Activated CD8-positive, alpha-beta memory T cell treated with anti-CD3 and anti-CD28 coated beads, Interleukin-2, amount 50 U/mL, for 24 hours (primary cell): ENCODE measurements around the gene GALNT17.

Experiments used
- DNase-seq: peaks from one replicate; pipeline ENCODE4 v3.0.0-alpha.2; 2020; ENCODE audit errors: extremely low read depth

The GALNT17 gene

GRCh38 chr7:71283802-71284201 lies 151.9 kb downstream of the GALNT17 start:
- no peak for DNase-seq

- no peak for DNase-seq
Measured at GRCh38 chr7:71285571-71286145, 153.7 kb downstream of the GALNT17 start.

GRCh38 chr7:71286336-71286735 lies 154.4 kb downstream of the GALNT17 start:
- DNase-seq, result no peak

GRCh38 chr7:71286924-71287323 lies 155.0 kb downstream of the GALNT17 start:
- no peak for DNase-seq

- DNase-seq, result no peak
Measured at GRCh38 chr7:71290452-71290851, 158.5 kb downstream of the GALNT17 start.

GRCh38 chr7:71298378-71298777 lies 166.4 kb downstream of the GALNT17 start:
- DNase-seq, result no peak

GRCh38 chr7:71300086-71300485 lies 168.1 kb downstream of the GALNT17 start:
- DNase-seq, result no peak

GRCh38 chr7:71300603-71301002 lies 168.7 kb downstream of the GALNT17 start:
- no peak for DNase-seq

- no peak for DNase-seq
Measured at GRCh38 chr7:71301167-71301566, 169.2 kb downstream of the GALNT17 start.

- no peak for DNase-seq
Measured at GRCh38 chr7:71303566-71303965, 171.6 kb downstream of the GALNT17 start.

GRCh38 chr7:71308096-71308495 lies 176.2 kb downstream of the GALNT17 start:
- DNase-seq, result no peak

GRCh38 chr7:71311576-71311975 lies 179.6 kb downstream of the GALNT17 start:
- DNase-seq, result no peak

- no peak for DNase-seq
Measured at GRCh38 chr7:71312755-71313490, 181.0 kb downstream of the GALNT17 start.

- DNase-seq, result no peak
Measured at GRCh38 chr7:71313553-71313952, 181.6 kb downstream of the GALNT17 start.

GRCh38 chr7:71320916-71321315 lies 189.0 kb downstream of the GALNT17 start:
- DNase-seq, result no peak

GRCh38 chr7:71322201-71322600 lies 190.3 kb downstream of the GALNT17 start:
- no peak for DNase-seq

GRCh38 chr7:71323726-71324125 lies 191.8 kb downstream of the GALNT17 start:
- no peak for DNase-seq

- DNase-seq, result no peak
Measured at GRCh38 chr7:71325151-71325550, 193.2 kb downstream of the GALNT17 start.

GRCh38 chr7:71326595-71326994 lies 194.7 kb downstream of the GALNT17 start:
- no peak for DNase-seq

- no peak for DNase-seq
Measured at GRCh38 chr7:71327946-71328345, 196.0 kb downstream of the GALNT17 start.

- DNase-seq, result no peak
Measured at GRCh38 chr7:71329030-71329660, 197.2 kb downstream of the GALNT17 start.

GRCh38 chr7:71332207-71332606 lies 200.3 kb downstream of the GALNT17 start:
- no peak for DNase-seq

GRCh38 chr7:71334541-71334940 lies 202.6 kb downstream of the GALNT17 start:
- DNase-seq, result no peak
